IPS-18c (cell line): ENCODE data around the gene ARSJ.

Experiments
- H3K4me3 ChIP-seq: 2 replicates; pipeline ENCODE4 v1.7.0; 2013; ENCODE audit warnings: low read depth, mild to moderate bottlenecking, low read length, moderate library complexity; ENCODE audit not compliant: insufficient read depth
- H3K9me3 ChIP-seq: one replicate; pipeline ENCODE4 v1.6.1; 2013; ENCODE audit warnings: mild to moderate bottlenecking, low read length, moderate library complexity; ENCODE audit not compliant: control insufficient read depth, insufficient read depth

Gene ARSJ

DNA sequence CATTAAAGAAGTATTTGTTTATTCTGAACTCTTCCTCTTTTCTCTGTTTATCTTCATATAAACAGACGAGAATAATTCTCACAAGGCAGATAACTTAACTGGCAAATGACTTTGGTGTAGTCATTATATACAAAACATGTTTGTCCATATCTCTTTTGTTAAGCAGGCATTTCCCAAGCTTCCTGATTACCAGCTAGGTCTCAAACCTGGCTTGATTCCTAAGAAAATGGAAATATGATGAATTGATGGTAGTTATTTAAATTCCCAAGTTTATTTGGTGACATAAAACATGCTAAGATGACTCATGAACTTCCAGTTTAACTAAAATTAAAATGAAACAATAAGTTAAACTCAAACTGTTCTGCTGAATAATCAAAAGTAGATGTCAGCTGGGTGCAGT is 96.8 kb downstream of the ARSJ start:
- no peak overlapping the region for H3K4me3 ChIP-seq
- H3K9me3 ChIP-seq: no peaks in the 10 kb centered on the region

DNA sequence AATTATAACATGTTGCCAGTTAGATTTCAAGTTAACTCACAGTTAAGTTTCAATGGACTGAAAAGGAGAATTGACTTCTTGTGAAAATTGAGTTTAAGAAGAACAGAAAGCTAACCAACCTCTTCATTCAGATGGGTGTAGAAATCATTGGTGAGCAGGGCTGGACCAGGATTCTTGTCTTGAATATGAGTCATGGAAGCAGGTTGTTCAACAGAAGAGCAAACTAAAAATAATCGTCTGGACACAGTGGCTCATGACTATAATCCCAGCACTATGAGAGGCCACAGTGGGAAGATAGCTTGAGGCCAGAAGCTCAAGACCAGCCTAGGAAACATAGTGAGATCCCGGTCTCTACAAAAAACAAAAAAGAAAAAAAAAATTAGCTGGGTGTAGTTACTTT is 98.2 kb downstream of the ARSJ start:
- H3K4me3 ChIP-seq: no peak overlapping the region
- H3K9me3 ChIP-seq: no peaks in the 10 kb centered on the region

- Histone ChIP-seq H3K9me3 (no peaks in the 10 kb centered on the region), H3K4me3 (no peak overlapping the region)
These were observed 99.0 kb downstream of the ARSJ start for GRCh38 chr4:113880240-113881028.

DNA sequence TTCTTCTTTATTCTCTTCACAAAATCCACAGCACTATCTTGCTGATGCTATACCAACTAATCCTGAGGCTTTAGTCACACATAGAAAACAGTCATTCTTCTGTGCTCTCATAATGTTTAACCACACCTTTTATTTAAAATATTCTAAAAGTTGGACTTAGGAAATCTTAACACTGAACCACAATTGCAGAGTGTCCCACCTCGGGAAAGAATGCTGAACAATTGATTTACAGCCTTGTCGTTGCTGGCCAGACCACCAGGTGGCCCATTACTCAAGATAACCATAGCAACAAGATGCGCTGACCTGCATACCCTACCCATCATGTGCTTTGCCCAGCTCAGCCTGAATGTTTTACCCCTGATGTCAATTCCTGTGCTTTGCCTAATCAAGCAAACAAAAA is 100.8 kb downstream of the ARSJ start:
- Histone ChIP-seq H3K4me3 (no peak overlapping the region), H3K9me3 (no peaks in the 10 kb centered on the region)

GRCh38 chr4:113874480-113874879 is 105.0 kb downstream of the ARSJ start:
- Histone ChIP-seq H3K4me3 (no peak overlapping the region), H3K9me3 (no peaks in the 10 kb centered on the region)

GRCh38 chr4:113873508-113873907 is 105.9 kb downstream of the ARSJ start:
- Histone ChIP-seq H3K9me3 (no peaks in the 10 kb centered on the region), H3K4me3 (no peak overlapping the region)

DNA sequence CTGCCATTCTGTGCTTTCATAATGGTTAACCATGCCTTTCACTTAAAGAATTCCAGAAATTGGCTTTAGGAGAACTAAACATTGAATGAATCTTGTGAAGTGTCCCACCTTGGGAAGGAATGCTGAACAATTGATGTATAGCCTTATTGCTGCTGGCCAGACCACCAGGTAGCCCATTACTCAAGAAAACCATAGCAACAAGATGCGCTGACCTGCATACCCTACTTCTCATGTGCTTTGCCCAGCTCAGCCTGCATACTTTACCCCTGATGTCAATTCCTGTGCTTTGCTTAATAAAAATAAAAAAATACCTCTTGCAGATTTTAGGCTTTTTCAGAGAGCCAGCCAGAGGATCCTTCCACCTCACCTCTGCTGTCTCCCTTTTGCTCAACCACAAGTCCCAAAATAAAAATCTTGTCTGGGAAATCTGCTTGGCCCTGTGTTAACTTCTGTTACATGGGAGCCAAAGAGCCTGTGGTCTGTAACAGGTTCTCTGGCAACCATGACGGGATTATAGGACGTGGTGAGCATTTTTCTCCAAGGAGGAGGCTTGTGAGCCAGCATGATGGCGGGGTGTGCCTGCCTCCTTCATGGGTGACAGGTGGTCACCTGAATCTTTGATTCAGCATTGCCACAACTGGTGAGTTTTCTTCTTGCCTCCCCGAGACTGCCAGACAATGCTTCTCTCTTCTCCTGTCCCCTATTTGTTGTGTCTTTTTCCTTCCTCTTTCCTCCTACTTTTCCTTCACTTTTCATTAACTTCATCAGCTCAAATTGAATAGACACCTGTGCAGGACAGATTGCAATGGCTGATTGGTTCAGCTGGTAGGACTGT is 106.8 kb downstream of the ARSJ start:
- Histone ChIP-seq H3K9me3 (no peaks in the 10 kb centered on the region), H3K4me3 (no peak overlapping the region)

DNA sequence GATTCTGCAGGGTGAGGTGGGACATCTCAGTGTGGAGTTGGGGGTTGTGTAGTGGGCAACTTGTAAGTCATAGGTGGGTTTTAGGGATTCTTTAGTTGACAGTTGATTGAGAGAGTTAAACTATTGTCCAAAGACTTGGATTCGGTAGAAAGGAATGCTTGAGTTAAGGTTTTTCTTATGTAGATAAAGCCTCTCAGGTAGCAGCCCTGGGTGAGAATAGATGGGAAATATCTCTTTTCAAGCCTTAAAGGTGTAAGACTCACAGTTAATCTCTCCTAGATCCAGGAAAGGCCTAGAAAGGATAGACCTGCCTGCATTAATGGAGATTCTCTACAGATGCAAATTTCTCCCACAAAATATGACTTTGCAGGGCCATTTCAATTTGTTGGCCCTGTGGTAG is 108.4 kb downstream of the ARSJ start:
- H3K4me3 ChIP-seq: no peak overlapping the region
- H3K9me3 ChIP-seq: no peaks in the 10 kb centered on the region

GRCh38 chr4:113869743-113870375 is 109.6 kb downstream of the ARSJ start:
- no peaks in the 10 kb centered on the region for H3K9me3 ChIP-seq
- H3K4me3 ChIP-seq: no peak overlapping the region

- no peaks in the 10 kb centered on the region for H3K9me3 ChIP-seq
- no peak overlapping the region for H3K4me3 ChIP-seq
These were observed 112.8 kb downstream of the ARSJ start for GRCh38 chr4:113866611-113867010.

GRCh38 chr4:113858924-113859323 is 120.5 kb downstream of the ARSJ start:
- Histone ChIP-seq H3K9me3 (no peaks in the 10 kb centered on the region), H3K4me3 (no peak overlapping the region)

DNA sequence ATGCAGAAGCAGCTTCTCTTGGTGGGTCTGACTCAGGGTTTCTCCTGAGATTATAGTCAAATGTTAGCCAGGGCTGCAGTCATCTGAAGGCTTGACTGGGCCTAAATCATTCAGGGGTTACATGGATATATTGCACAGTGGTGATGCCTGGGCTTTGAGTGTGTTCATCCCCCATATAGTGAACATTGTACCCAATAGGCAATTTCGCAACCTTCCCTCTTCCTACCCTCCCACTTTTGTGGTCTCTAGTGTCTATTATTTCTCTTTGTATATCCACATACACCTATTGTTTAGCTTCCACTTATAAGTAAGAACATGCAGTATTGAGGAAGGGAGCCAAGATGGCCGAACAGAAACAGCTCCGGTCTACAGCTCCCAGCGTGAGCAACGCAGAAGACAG is 127.6 kb downstream of the ARSJ start:
- Histone ChIP-seq H3K9me3 (peaks cover 5% of the 10 kb centered on the region), H3K4me3 (no peak overlapping the region)
